Fibroblast of pulmonary artery (primary cell): ENCODE measurements around the gene GLOD5.
A peak's percentile ranks its signal among the peaks of the same experiment; 100 is the strongest.

Experiments
- DNase-seq: peaks from one replicate; pipeline ENCODE4 v3.0.0-alpha.2; 2010; ENCODE audit warnings: low read depth
- H3K4me3 ChIP-seq: replicated peaks from 2 replicates; pipeline ENCODE4 v1.5.1; 2011; ENCODE audit warnings: low read depth, mild to moderate bottlenecking, control low read depth, low read length, moderate library complexity
- CTCF ChIP-seq: IDR thresholded peaks from 2 replicates; pipeline ENCODE4 v1.5.1; 2011; ENCODE audit warnings: mild to moderate bottlenecking, control low read depth, low read length, inconsistent platforms; ENCODE audit errors: missing control alignments

GLOD5 gene

DNA sequence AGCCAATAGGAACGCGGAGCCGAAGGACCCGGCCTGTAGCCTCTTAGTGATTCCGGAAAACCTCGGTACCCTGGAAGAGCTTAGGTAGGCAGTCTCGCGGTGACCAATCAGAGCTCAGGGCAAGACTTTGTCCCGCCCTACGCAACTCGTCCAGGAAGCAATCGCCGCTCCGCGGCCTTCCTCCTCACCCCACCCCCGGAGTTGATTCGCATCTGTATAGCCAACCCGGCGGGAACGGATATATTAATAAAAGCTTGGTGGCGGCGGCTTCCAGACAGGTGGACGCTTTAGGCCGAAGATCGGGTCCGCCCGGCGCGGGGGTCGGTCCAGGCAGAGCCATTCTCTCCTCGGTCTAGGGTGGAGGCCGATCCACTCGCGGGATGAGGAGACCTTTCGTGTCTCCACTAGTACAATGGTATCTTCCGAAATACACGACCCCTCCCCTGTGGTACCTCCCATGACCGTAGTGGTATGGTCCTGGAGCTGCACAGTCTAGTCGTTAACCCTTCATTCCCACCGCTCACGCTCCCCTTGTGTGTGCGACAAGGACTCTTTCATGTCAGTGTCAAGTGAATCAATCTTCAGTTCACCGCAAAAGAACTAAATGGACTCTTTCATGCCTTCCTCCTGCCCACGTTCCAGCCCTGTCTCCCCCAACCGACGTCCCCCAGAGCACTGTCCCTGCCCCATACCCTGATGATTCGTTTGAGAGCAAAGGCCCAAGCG, 24.2 kb upstream of the GLOD5 start:
- peak; percentile 98 for DNase-seq
- H3K4me3 ChIP-seq = peak overlapping the region; percentile 70
- no peak for TF ChIP-seq CTCF

- DNase-seq = no peak
- peak overlapping the region; percentile 70 for H3K4me3 ChIP-seq
- no peak for TF ChIP-seq CTCF
Measured at GRCh38 chrX:48737940-48738339, 23.6 kb upstream of the GLOD5 start.

DNA sequence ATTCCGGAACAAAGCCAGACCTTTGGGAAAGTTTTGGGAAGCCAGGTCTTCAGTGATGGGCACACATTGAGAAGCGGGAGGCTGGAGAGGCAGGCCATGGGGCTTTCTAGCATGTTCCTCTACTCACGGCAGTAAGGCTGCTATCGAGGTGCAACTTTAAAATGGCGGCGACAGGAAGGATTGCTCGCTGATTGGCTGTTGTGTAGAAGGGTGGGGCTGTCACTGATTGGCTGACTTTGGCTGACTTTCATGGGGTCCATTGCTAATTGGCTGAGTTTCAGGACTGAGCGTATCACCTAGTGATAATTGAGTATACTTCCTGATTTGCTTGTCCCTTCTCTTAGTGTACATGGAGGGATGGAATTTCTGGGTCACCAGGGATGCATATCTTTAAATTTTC, 19.7 kb upstream of the GLOD5 start:
- no peak for TF ChIP-seq CTCF
- no peak for DNase-seq
- H3K4me3 ChIP-seq = no peak overlapping the region

- no peak for DNase-seq
- no peak overlapping the region for H3K4me3 ChIP-seq
- TF ChIP-seq CTCF = no peak
Measured at GRCh38 chrX:48745222-48745621, 16.3 kb upstream of the GLOD5 start.

DNA sequence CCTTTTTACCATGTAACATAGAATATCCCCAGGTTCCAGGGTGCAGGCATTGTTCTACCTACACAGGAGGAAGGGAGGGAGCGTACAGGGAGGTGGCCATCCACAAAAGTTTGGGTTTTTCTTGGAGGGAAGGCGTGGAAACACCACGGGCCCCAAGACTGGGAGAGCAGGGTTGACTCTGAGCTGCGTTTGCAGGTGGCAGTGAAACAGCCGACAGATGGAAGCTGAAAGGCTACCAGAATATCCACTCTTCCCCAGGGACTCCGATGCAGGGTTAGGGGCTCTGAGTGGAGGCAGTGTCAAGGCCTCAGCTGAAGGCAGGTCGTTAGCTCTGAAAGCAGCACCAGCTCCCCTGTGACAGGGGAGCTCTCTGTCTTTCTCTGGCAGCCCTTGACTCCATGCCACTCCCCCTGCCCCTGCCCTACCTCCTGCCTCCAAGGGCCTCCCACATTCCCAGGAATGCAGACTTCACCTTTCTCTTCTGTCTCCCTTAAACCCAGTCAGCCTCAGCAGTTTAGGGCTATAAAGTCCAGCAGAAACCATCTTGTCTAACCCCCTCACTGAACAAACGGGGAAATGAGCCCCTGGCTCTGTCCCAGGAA, 14.0 kb upstream of the GLOD5 start:
- no peak overlapping the region for H3K4me3 ChIP-seq
- TF ChIP-seq CTCF = no peak
- DNase-seq = no peak

GRCh38 chrX:48749182-48749581, 12.4 kb upstream of the GLOD5 start:
- no peak for TF ChIP-seq CTCF
- no peak for DNase-seq
- no peak overlapping the region for H3K4me3 ChIP-seq

GRCh38 chrX:48751343-48751742, 10.2 kb upstream of the GLOD5 start:
- DNase-seq = no peak
- no peak for TF ChIP-seq CTCF
- no peak overlapping the region for H3K4me3 ChIP-seq
